Stomach (tissue), 9 donors: ENCODE measurements around the gene TRAF3IP3. TPM values are rescaled to one million over a fixed set of nuclear protein-coding genes. Genes with fewer than 3 reads are reported as not detected.

Source experiments
- DNase-seq, 2 donors: peaks; one replicate each; pipeline versions ENCODE4 v3.0.0 to v3.0.0-alpha.2; 2013 to 2019
- H3K27ac ChIP-seq, 5 donors: fragments of 200-600 bp in 4 of 5; sonication (generic) in 4 of 5; one replicate each; pipeline ENCODE4 v1.5.1; 2013 to 2019; ENCODE audit warnings: mild to moderate bottlenecking in 1 of 5, moderate library complexity in 1 of 5
- H3K27me3 ChIP-seq, 3 donors: fragments of 200-600 bp; sonication (generic); one replicate each; pipeline ENCODE4 v1.5.1; 2017 to 2019; ENCODE audit warnings: mixed run types in 1 of 3
- H3K36me3 ChIP-seq, 4 donors: fragments of 200-600 bp; sonication (generic); 1 replicate in 3 of 4; 2 replicates in 1 of 4; pipeline ENCODE4 v1.5.1; 2016 to 2019
- H3K4me1 ChIP-seq, 4 donors: fragments of 200-600 bp; sonication (generic); one replicate each; pipeline ENCODE4 v1.5.1; 2016 to 2019
- H3K4me3 ChIP-seq, 4 donors: fragments of 200-600 bp; sonication (generic) in 3 of 4; one replicate each; pipeline ENCODE4 v1.5.1; 2016 to 2019; ENCODE audit warnings: mild to moderate bottlenecking in 1 of 4
- H3K9me3 ChIP-seq, 4 donors: fragments of 200-600 bp; sonication (generic); one replicate each; pipeline ENCODE4 v1.5.1; 2016 to 2019
- CTCF ChIP-seq, 7 experiments: fragments of 450-650 bp in 4 of 7; fragments of 200-600 bp in 3 of 7; sonication (generic) in 3 of 7; IDR thresholded peaks; one replicate each; pipeline ENCODE4 v1.5.1; 2016 to 2019; ENCODE audit warnings: antibody characterized with exemption in 7 of 7, control low read depth in 2 of 7, mild to moderate bottlenecking in 1 of 7
- EP300 ChIP-seq: sonication (generic); formaldehyde crosslinking; IDR thresholded peaks from one replicate; pipeline ENCODE4 v1.6.1; 2017; ENCODE audit warnings: antibody characterized with exemption
- POLR2A ChIP-seq, 4 donors: fragments of 450-650 bp; IDR thresholded peaks; one replicate each; pipeline ENCODE4 v1.6.1; 2016; ENCODE audit warnings: antibody characterized with exemption in 4 of 4, control low read depth in 2 of 4, mild to moderate bottlenecking in 1 of 4, moderate library complexity in 1 of 4
- POLR2AphosphoS5 ChIP-seq, 3 donors: sonication (generic); formaldehyde crosslinking; IDR thresholded peaks; one replicate each; pipeline ENCODE4 v1.6.1; 2016; ENCODE audit warnings: antibody characterized with exemption in 3 of 3
- WGBS, 5 donors: extraction: QIAGEN DNeasy Blood & Tissue Kit in 3 of 5; methylation state at CpG; one replicate each; pipeline versions ENCODE4 v1.1.5 to v1.1.7; 2013 to 2018; 5-methylcytosine and 5-hydroxymethylcytosine counted together
- intact Hi-C: fragments of 100-400 bp; cut with DNase I; formaldehyde crosslinking; loops from one replicate; pipeline ENCODE4 v1.15.1; 2023; ENCODE audit warnings: low total_unique reads
- polyA plus RNA-seq, 3 donors: library from polyadenylated mRNA; stranded (reverse); fragments of 200-250 nt; gene quantifications; one replicate each; pipeline ENCODE4 v1.2.3, GENCODE V29; 2013
- total RNA-seq, 5 donors: library from RNA; depleted of rRNA; stranded (reverse); fragments of >200 nt; gene quantifications; one replicate each; pipeline versions ENCODE4 v1.1.0 to v1.2.3, GENCODE V29; 2014 to 2016
- donor health status: healthy with polysubstance abuse.
- donor health status: Bipolar disorder and iron deficiency.
- donor health status: healthy.

The TRAF3IP3 gene
- total and polyA plus RNA-seq, 8 donors: 2.2 to 9.6 (median 3.3) TPM; not detected in 1

DNA sequence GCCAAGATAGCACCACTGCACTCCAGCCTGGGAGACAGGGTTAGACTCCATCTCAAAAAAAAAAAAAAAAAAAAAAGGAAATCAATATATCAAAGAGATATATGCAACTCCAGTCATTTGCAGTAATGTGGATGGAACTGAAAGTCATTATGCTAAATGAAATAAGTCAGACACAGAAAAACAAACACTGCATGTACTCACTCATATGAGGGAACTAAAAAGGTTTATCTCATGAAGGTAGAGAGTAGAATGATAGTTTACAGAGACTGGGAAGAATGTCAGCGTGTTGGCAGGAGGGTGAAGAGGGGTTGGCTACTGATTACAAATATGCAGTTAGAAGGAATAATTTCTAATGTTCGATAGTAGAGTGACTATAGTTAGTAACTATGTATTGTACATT is 38.0 kb upstream of the TRAF3IP3 start:
- intact Hi-C loops: no loop called here
- Histone ChIP-seq H3K27me3 (no peaks in the 10 kb centered on the region), H3K36me3 (no peaks in the 10 kb centered on the region), H3K27ac (no peak overlapping the region), H3K4me3 (no peak overlapping the region), H3K4me1 (peaks cover 0 to 6% (median 0%) of the 10 kb centered on the region in 4 donors), H3K9me3 (no peaks in the 10 kb centered on the region)
- WGBS, 5 donors: 59 to 72% (median 66%) methylated on average over 2 of the region's 2 CpGs
- no peak for DNase-seq
- TF ChIP-seq EP300 (no peak), POLR2AphosphoS5 (IDR thresholded peaks at IDR 0.05) (no peak), POLR2A (IDR thresholded peaks at IDR 0.05) (no peak), CTCF (IDR thresholded peaks at IDR 0.05) (no peak)

- H3K9me3 ChIP-seq: no peaks in the 10 kb centered on the region
- H3K27me3 ChIP-seq: no peaks in the 10 kb centered on the region
- DNase-seq: peak in 1 of 2 donors; percentile 30
- H3K4me3 ChIP-seq: no peak overlapping the region
- peak overlapping the region in 2 of 5 donors; percentile 18 to 38 for H3K27ac ChIP-seq
- no peaks in the 10 kb centered on the region for H3K36me3 ChIP-seq
- intact Hi-C loops: no loop called here
- peaks cover 0 to 6% (median 0%) of the 10 kb centered on the region in 4 donors for H3K4me1 ChIP-seq
- WGBS, 5 donors: 67 to 83% (median 79%) methylated on average over 4 of the region's 4 CpGs
- no peak for TF ChIP-seq EP300
- no peak for TF ChIP-seq CTCF (IDR thresholded peaks at IDR 0.05)
Observed at GRCh38 chr1:209720326-209720725, 35.5 kb upstream of the TRAF3IP3 start.

- intact Hi-C loops: no loop called here
- peaks cover 0 to 6% (median 0%) of the 10 kb centered on the region in 4 donors for H3K4me1 ChIP-seq
- 74 to 92% (median 79%) methylated on average over 2 of the region's 2 CpGs for WGBS, 5 donors
- H3K9me3 ChIP-seq: no peaks in the 10 kb centered on the region
- no peak for TF ChIP-seq POLR2A (IDR thresholded peaks at IDR 0.05)
- no peak for TF ChIP-seq CTCF (IDR thresholded peaks at IDR 0.05)
- TF ChIP-seq POLR2AphosphoS5 (IDR thresholded peaks at IDR 0.05): no peak
- TF ChIP-seq EP300: no peak
- H3K27me3 ChIP-seq: no peaks in the 10 kb centered on the region
- no peak overlapping the region for H3K4me3 ChIP-seq
- H3K36me3 ChIP-seq: no peaks in the 10 kb centered on the region
- peak overlapping the region in 2 of 5 donors; percentile 18 to 38 for H3K27ac ChIP-seq
- DNase-seq: no peak
Observed at GRCh38 chr1:209720826-209721225, 35.0 kb upstream of the TRAF3IP3 start.

DNA sequence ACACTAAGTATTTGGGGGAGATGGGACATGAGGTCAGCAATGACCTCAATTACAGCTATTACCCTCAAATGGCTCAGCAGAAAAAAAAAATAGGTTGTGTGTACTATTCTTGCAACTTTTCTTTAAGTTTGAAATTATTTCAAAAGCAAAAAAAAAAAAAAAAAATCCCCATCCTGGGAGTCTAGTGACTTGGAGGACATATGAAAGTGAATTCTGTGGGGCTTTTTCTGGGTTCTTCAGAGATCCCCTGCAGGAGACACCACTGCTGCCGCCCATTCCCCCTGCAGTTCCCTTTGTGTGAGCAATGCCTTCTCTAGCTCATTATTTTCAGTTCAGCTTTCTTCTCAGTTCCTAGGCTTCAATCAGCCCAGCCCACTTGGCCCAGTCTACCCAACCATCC is 34.5 kb upstream of the TRAF3IP3 start:
- intact Hi-C loops: no loop called here
- no peaks in the 10 kb centered on the region for H3K27me3 ChIP-seq
- H3K36me3 ChIP-seq: no peaks in the 10 kb centered on the region
- H3K27ac ChIP-seq: peak overlapping the region in 2 of 5 donors; percentile 18 to 38
- H3K9me3 ChIP-seq: no peaks in the 10 kb centered on the region
- no peak for DNase-seq
- TF ChIP-seq CTCF (IDR thresholded peaks at IDR 0.05) (no peak), POLR2A (IDR thresholded peaks at IDR 0.05) (no peak), POLR2AphosphoS5 (IDR thresholded peaks at IDR 0.05) (no peak)
- 86 to 95% (median 95%) methylated on average over 1 of the region's 1 CpG for WGBS, 5 donors
- H3K4me3 ChIP-seq: no peak overlapping the region
- H3K4me1 ChIP-seq: peaks cover 0 to 6% (median 0%) of the 10 kb centered on the region in 4 donors
